K562 (cell line): ENCODE measurements around the gene KISS1R. TPM values are rescaled to one million over a fixed set of nuclear protein-coding genes. Genes with fewer than 3 reads are reported as not detected.

ENCODE experiments used
- ATAC-seq: fragments of 200-7000 bp; cut with Tn5 transposase; 3 replicates; pipeline ENCODE4 v1.9.1; 2020; ENCODE audit warnings: moderate library complexity
- BruUV-seq: library from RNA; stranded (reverse); fragments of 400-500 nt; replicated peaks from 2 replicates; lab custom pipeline; 2021; lab: Mats Ljungman, UMichigan
- CTCF ChIA-PET: fragments of 300-600 bp; formaldehyde crosslinking; extraction: SDS; loops from one replicate; lab custom pipeline; 2021; ENCODE audit warnings: low intra/inter-chr PET ratio; lab: Yijun Ruan, JAX
- POLR2A ChIA-PET: fragments of 300-600, 350-650 bp; sonication (Branson Sonifier 250); formaldehyde crosslinking; extraction: SDS; loops from one replicate; lab custom pipeline; 2021; ENCODE audit warnings: antibody characterized with exemption, inconsistent platforms; lab: Yijun Ruan, JAX
- DNase-seq, 4 experiments: peaks; one replicate each; pipeline versions ENCODE4 v3.0.0 to v3.0.0-alpha.2; 2011 to 2018; ENCODE audit warnings: low spot score in 3 of 4, mixed read lengths in 3 of 4; ENCODE audit errors: extremely low read depth in 1 of 4
- FAIRE-seq: peaks from 2 replicates; lab custom pipeline; 2011; peaks lifted over from hg19 to GRCh38; lab: Jason Lieb, UNC
- H2AFZ ChIP-seq: 2 replicates; pipeline ENCODE4 v1.6.0; 2011; ENCODE audit warnings: low read depth, low read length, control low read depth, inconsistent platforms
- H3K27ac ChIP-seq: fragments of 200-600 bp; 3 replicates; pipeline ENCODE4 v1.8.0; 2011; ENCODE audit warnings: low read depth, mild to moderate bottlenecking, control low read depth, inconsistent platforms, low read length, moderate library complexity, mixed read lengths; ENCODE audit errors: extremely low read depth
- H3K27me3 ChIP-seq, 2 experiments: fragments of 300-600 bp in 1 of 2; 2 replicates in 1 of 2; 3 replicates in 1 of 2; pipeline versions ENCODE4 v1.6.0 to v1.8.0; 2011; ENCODE audit warnings: inconsistent platforms in 2 of 2, low read length in 2 of 2, mild to moderate bottlenecking in 1 of 2, mixed read lengths in 1 of 2, moderate library complexity in 1 of 2; ENCODE audit not compliant: control insufficient read depth in 2 of 2, insufficient read depth in 2 of 2
- H3K36me3 ChIP-seq: fragments of 300-600 bp; 3 replicates; pipeline ENCODE4 v1.8.0; 2011; ENCODE audit warnings: mild to moderate bottlenecking, low read length, inconsistent platforms; ENCODE audit not compliant: control insufficient read depth, insufficient read depth
- H3K4me1 ChIP-seq, 2 experiments: fragments of 200-600 bp in 1 of 2; replicated peaks in 1 of 2; 2 replicates in 1 of 2; 3 replicates in 1 of 2; pipeline versions ENCODE4 v1.5.1 to v1.8.0; 2011; ENCODE audit warnings: inconsistent platforms in 2 of 2, low read length in 2 of 2, mild to moderate bottlenecking in 1 of 2, mixed read lengths in 1 of 2, moderate library complexity in 1 of 2; ENCODE audit not compliant: control insufficient read depth in 2 of 2, insufficient read depth in 2 of 2
- H3K4me2 ChIP-seq: 2 replicates; pipeline ENCODE4 v1.6.1; 2011; ENCODE audit warnings: low read length, control low read depth, inconsistent platforms, mixed read lengths; ENCODE audit not compliant: insufficient read depth
- H3K4me3 ChIP-seq: fragments of 200-600 bp; sonication (generic), shearing (Covaris generic); 2 replicates; pipeline ENCODE4 v1.5.1; 2016; ENCODE audit warnings: control low read depth, inconsistent platforms
- H3K79me2 ChIP-seq: fragments of 200-600 bp; 3 replicates; pipeline ENCODE4 v1.8.0; 2011; ENCODE audit warnings: low read length, inconsistent platforms; ENCODE audit not compliant: control insufficient read depth, insufficient read depth
- H3K9ac ChIP-seq, 2 experiments: 2 replicates each; pipeline versions ENCODE4 v1.6.0 to v1.6.1; 2011; ENCODE audit warnings: low read depth in 2 of 2, low read length in 2 of 2, control low read depth in 1 of 2, inconsistent platforms in 1 of 2, mild to moderate bottlenecking in 1 of 2, mixed read lengths in 1 of 2; ENCODE audit not compliant: insufficient read depth in 1 of 2
- H3K9me1 ChIP-seq: one replicate; pipeline ENCODE4 v1.6.0; 2011; ENCODE audit warnings: inconsistent platforms, mild to moderate bottlenecking, low read length, moderate library complexity; ENCODE audit not compliant: control insufficient read depth, insufficient read depth
- H3K9me3 ChIP-seq: replicated peaks from 2 replicates; pipeline ENCODE4 v1.5.1; 2011; ENCODE audit warnings: low read depth, low read length, inconsistent platforms; ENCODE audit not compliant: control insufficient read depth, insufficient read depth
- H4K20me1 ChIP-seq: replicated peaks from 2 replicates; pipeline ENCODE4 v1.6.1; 2011; ENCODE audit warnings: low read length, inconsistent platforms, mixed read lengths; ENCODE audit not compliant: control insufficient read depth, insufficient read depth
- ETS2 ChIP-seq: IDR thresholded peaks from 2 replicates; pipeline ENCODE4 v1.6.1; 2016; ENCODE audit warnings: borderline replicate concordance, missing genetic modification characterization, mild to moderate bottlenecking, moderate library complexity, missing compliant biosample characterization; ENCODE audit not compliant: poor library complexity, severe bottlenecking
- L3MBTL2 ChIP-seq: fragments of 450-650 bp; IDR thresholded peaks from 2 replicates; pipeline ENCODE4 v1.6.1; 2016; ENCODE audit warnings: mild to moderate bottlenecking, moderate library complexity
- MEF2A ChIP-seq: IDR thresholded peaks from 2 replicates; pipeline ENCODE4 v1.6.1; 2011; ENCODE audit warnings: low read depth, mild to moderate bottlenecking, low read length, moderate library complexity; ENCODE audit not compliant: control insufficient read depth
- RBM14 ChIP-seq: fragments of 200-400 bp; formaldehyde crosslinking; IDR thresholded peaks from 2 replicates; pipeline ENCODE4 v1.6.1; 2018; ENCODE audit warnings: low read depth, mild to moderate bottlenecking, low read length, moderate library complexity, borderline replicate concordance; ENCODE audit not compliant: insufficient read depth
- RBM17 ChIP-seq: fragments of 200-400 bp; formaldehyde crosslinking; IDR thresholded peaks from 2 replicates; pipeline ENCODE4 v1.6.1; 2017; ENCODE audit warnings: low read depth, mild to moderate bottlenecking, low read length, borderline replicate concordance
- ZNF121 ChIP-seq: sonication (generic); formaldehyde crosslinking; conservative IDR thresholded peaks from 2 replicates; pipeline ENCODE4 v1.8.0; 2022; ENCODE audit warnings: missing genetic modification reagents
- ZNF184 ChIP-seq: sonication (generic); formaldehyde crosslinking; IDR thresholded peaks from 2 replicates; pipeline ENCODE4 v1.5.0; 2020; ENCODE audit warnings: missing genetic modification reagents
- ZNF263 ChIP-seq: sonication (generic); formaldehyde crosslinking; IDR thresholded peaks from 2 replicates; pipeline ENCODE4 v1.8.0; 2022; ENCODE audit warnings: mild to moderate bottlenecking, missing genetic modification reagents, borderline replicate concordance
- WGBS: fragments of 100-300 bp; shearing (Covaris generic); methylation state at CpG from one replicate; pipeline ENCODE4 v1.1.6; 2016; ENCODE audit warnings: low coverage, mixed read lengths; ENCODE audit not compliant: insufficient coverage; ENCODE audit errors: missing lambda C conversion rate; 5-methylcytosine and 5-hydroxymethylcytosine counted together
- in situ Hi-C: fragments of 300-500 bp; cut with MboI; formaldehyde crosslinking; loops from 4 replicates; pipeline ENCODE4 v1.15.0; 2018; ENCODE audit warnings: inconsistent platforms, mixed read lengths
- intact Hi-C: fragments of 100-400 bp; cut with micrococcal nuclease; formaldehyde crosslinking; loops from 2 replicates; pipeline ENCODE4 v1.14.2; 2022
- polyA plus RNA-seq, 8 experiments: library from polyadenylated mRNA; depleted of rRNA in 4 of 8; stranded (reverse) in 5 of 8; unstranded in 3 of 8; fragments of >200 nt; fragmentation: Nextera tagmentation in 2 of 8; fragmentation: Illumina TruSeq in 1 of 8; extraction: Ambion mirVana in 2 of 8; extraction: Trizol in 1 of 8; gene quantifications; 2 replicates each; pipeline versions ENCODE4 v1.2.1 to v1.2.3, GENCODE V29; 2011 to 2014; ENCODE audit warnings: inconsistent platforms in 1 of 8, missing spikeins in 1 of 8
- total RNA-seq, 7 experiments: library from RNA; depleted of rRNA in 6 of 7; stranded (reverse); fragments of >200 nt in 6 of 7; fragmentation: Illumina TruSeq in 2 of 7; extraction: Trizol in 2 of 7; gene quantifications; 2 replicates each; pipeline versions ENCODE4 v1.2.1 to v1.2.3, GENCODE V29; 2011 to 2021; ENCODE audit warnings: low replicate concordance in 1 of 7
- TF ChIP-seq, protein P1 (sequence below): sonication (generic); formaldehyde crosslinking; IDR thresholded peaks from 2 replicates; pipeline ENCODE4 v1.8.1; 2023; ENCODE audit warnings: mild to moderate bottlenecking, missing genetic modification reagents
- TF ChIP-seq, protein P2 (sequence below): fragments of 450-650 bp; IDR thresholded peaks from 2 replicates; pipeline ENCODE4 v1.6.1; 2018; ENCODE audit warnings: mild to moderate bottlenecking, low read depth; ENCODE audit not compliant: partially characterized antibody

Gene KISS1R
- total and polyA plus RNA-seq, 9 of the 15 experiments (the other 6 are each of a cell fraction or from before 2014, with no cell fraction given), result 0.37 to 39.4 (median 2.0) TPM

DNA sequence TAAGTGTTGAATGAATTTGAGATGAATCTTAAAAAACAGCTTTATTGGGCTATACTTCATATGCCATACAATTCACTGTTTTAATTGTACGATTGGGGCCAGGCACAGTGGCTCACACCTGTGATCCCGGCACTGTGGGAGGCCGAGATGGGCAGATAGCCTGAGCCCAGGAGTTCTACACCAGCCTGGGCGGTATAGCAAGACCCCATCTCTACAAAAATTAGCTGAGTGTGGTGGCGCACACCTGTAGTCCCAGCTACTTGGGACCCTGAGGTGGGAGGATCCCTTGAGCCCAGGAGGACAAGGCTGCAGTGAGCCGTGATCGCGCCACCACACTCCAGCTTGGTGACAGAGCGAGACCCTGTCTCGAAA, 19.0 kb downstream of the KISS1R start:
- Histone ChIP-seq H2AFZ (no peak overlapping the region), H4K20me1 (0 out of 2 replicates have a peak, but pooled peaks cover 3% of the 10 kb centered on the region), H3K9me3 (no peaks in the 10 kb centered on the region), H3K36me3 (peaks cover 78% of the 10 kb centered on the region; the same call in 2 of the 3 replicates), H3K4me3 (no peak overlapping the region), H3K4me2 (no peak overlapping the region), H3K9ac (no peak overlapping the region), H3K4me1 (peaks cover 0 to 57% of the 10 kb centered on the region in 2 experiments; a peak in 3 of 5 replicates), H3K9me1 (peaks cover 4% of the 10 kb centered on the region), H3K27me3 (no peaks in the 10 kb centered on the region), H3K79me2 (peaks cover 84% of the 10 kb centered on the region), H3K27ac (no peak overlapping the region)
- ChIA-PET CTCF (no interaction called here), POLR2A (interaction anchor here (1.0 to 1.2 kb wide), 2 partner anchors 13 to 26 kb away, joined by 3 to 5 read pairs; no protein-coding TSS in a partner anchor)
- DNase-seq (no peak), ATAC-seq (no peak), FAIRE-seq (no peak)
- intact Hi-C loops (no loop called here), in situ Hi-C loops (no loop called here)
- 97% methylated on average over 10 of the region's 10 CpGs for WGBS
- no TSS peak for BruUV-seq
- TF ChIP-seq ZNF121 (CRISPR knock-in tag) (peak; percentile 72), ZNF263 (no peak)
- TF ChIP-seq, all 486 proteins: peak for 1

GRCh38 chr19:937259-937694, 20.1 kb downstream of the KISS1R start:
- 88% methylated on average over 16 of the region's 16 CpGs for WGBS
- H3K79me2 ChIP-seq, result peaks cover 87% of the 10 kb centered on the region
- H3K4me1 ChIP-seq, result peaks cover 0 to 62% of the 10 kb centered on the region in 2 experiments; a peak in 3 of 5 replicates
- no peaks in the 10 kb centered on the region for H3K27me3 ChIP-seq
- H3K9me1 ChIP-seq, result peaks cover 4% of the 10 kb centered on the region
- intact Hi-C loops (no loop called here), in situ Hi-C loops (no loop called here)
- ChIA-PET POLR2A (interaction anchor here (1.3 kb wide), 1 partner anchor 11 kb away, joined by 3 read pairs; no protein-coding TSS in a partner anchor), CTCF (no interaction called here)
- no peak for DNase-seq
- no peak overlapping the region for H3K4me2 ChIP-seq
- 0 out of 2 replicates have a peak, but pooled peaks cover 3% of the 10 kb centered on the region for H4K20me1 ChIP-seq
- no peak overlapping the region for H3K27ac ChIP-seq
- ATAC-seq, result no peak
- H2AFZ ChIP-seq, result no peak overlapping the region
- FAIRE-seq, result peak; percentile 66
- H3K4me3 ChIP-seq, result no peak overlapping the region
- H3K36me3 ChIP-seq, result peaks cover 79% of the 10 kb centered on the region; the same call in 2 of the 3 replicates
- H3K9me3 ChIP-seq, result no peaks in the 10 kb centered on the region
- TSS peak; percentile 30 for BruUV-seq
- H3K9ac ChIP-seq, result no peak overlapping the region
- TF ChIP-seq, protein P1, sequence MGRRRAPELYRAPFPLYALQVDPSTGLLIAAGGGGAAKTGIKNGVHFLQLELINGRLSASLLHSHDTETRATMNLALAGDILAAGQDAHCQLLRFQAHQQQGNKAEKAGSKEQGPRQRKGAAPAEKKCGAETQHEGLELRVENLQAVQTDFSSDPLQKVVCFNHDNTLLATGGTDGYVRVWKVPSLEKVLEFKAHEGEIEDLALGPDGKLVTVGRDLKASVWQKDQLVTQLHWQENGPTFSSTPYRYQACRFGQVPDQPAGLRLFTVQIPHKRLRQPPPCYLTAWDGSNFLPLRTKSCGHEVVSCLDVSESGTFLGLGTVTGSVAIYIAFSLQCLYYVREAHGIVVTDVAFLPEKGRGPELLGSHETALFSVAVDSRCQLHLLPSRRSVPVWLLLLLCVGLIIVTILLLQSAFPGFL (CRISPR knock-in tag), result no peak
- TF ChIP-seq MEF2A (no peak), ZNF184 (peak; percentile 33; the same call in 1 of the 2 replicates), RBM14 (no peak), ETS2 (tag) (no peak), L3MBTL2 (no peak), RBM17 (no peak)
- TF ChIP-seq, protein P2, sequence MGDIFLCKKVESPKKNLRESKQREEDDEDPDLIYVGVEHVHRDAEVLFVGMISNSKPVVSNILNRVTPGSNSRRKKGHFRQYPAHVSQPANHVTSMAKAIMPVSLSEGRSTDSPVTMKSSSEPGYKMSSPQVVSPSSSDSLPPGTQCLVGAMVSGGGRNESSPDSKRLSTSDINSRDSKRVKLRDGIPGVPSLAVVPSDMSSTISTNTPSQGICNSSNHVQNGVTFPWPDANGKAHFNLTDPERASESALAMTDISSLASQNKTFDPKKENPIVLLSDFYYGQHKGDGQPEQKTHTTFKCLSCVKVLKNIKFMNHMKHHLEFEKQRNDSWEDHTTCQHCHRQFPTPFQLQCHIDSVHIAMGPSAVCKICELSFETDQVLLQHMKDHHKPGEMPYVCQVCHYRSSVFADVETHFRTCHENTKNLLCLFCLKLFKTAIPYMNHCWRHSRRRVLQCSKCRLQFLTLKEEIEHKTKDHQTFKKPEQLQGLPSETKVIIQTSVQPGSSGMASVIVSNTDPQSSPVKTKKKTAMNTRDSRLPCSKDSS, result no peak
